Left colon (tissue), 2 donors: Measurements from ENCODE around the gene LIME1. TPM values are rescaled to one million over a fixed set of nuclear protein-coding genes. Genes with fewer than 3 reads are reported as not detected.
A peak's percentile ranks its signal among the peaks of the same experiment; 100 is the strongest.

Source experiments
- ATAC-seq: fragments of 200-7000 bp; cut with Tn5 transposase; one replicate; pipeline ENCODE4 v1.9.1; 2020; ENCODE audit warnings: mild to moderate bottlenecking, moderate library complexity
- DNase-seq, 2 donors: peaks; one replicate each; pipeline ENCODE4 v3.0.0-alpha.2; 2020
- intact Hi-C, 2 donors: fragments of 100-400 bp; cut with DNase I in 1 of 2; cut with micrococcal nuclease in 1 of 2; formaldehyde crosslinking; loops; one replicate each; pipeline versions ENCODE4 v1.11.2 to v1.14.0; 2022; cut with DNase I, micrococcal nuclease
- total RNA-seq, 2 donors: library from RNA; stranded (reverse); fragmentation: NEBNext Ultra II Directional; extraction: Animal tissue kit (Norgen Biotek cat#: 25700); gene quantifications; one replicate each; pipeline ENCODE4 v1.2.1, GENCODE V29; 2021
- donor health status: DM: no; HTN: no; CAD: no.
- donor health status: DM: yes; HTN: yes; CAD: no.

Gene LIME1
- total RNA-seq, 2 donors from 2014 or later = 11.1 to 13.4 TPM

DNA sequence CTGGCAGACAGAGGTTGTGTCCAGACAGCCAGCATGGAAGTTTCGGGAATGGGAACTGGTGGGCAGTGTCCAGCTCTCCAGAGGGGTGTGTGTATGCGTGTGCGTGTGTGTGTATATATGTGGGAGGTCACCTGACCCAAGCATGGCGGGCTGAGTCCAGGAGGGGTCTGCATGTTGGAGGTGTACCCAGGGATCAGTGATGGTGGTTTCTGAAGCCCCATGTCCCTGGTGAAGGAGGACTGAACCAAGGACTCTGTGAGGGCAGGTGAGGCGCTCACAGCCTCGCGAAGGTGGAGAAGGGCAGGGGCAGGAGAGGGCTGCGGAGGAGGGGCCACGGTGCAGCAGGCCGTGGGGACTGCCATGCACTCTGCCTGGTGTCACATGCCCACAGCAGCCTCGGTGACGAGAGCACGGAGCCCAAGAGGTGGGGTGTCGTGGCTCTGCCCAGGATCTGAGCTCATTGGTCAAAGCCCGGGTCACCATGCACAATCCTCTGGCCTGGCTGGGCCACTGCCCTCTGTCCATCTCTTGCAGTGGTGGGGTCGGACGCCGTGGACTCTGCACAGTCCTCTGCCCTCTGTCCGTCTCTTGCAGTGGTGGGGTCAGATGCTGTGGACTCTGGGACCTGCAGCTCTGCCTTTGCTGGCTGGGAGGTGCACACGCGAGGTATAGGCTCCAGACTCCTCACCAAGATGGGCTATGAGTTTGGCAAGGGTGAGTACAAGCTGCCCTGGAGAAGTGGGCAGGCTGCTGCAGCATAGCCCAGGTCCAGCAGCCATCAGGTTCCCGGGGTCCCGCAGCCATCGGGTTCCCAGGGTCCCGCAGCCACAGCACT is 2.1 kb upstream of the LIME1 start:
- DNase-seq = no peak
- intact Hi-C loops = no loop called here
- no peak for ATAC-seq

- ATAC-seq (no peak), DNase-seq (no peak)
- intact Hi-C loops = no loop called here
Observed at GRCh38 chr20:63734946-63735858, 1.3 kb upstream of the LIME1 start.

GRCh38 chr20:63736893-63737694 is 630 bp downstream of the LIME1 start:
- peak in 1 of 2 donors; percentile 50 for DNase-seq
- intact Hi-C loops = no loop called here
- peak; percentile 18 for ATAC-seq

DNA sequence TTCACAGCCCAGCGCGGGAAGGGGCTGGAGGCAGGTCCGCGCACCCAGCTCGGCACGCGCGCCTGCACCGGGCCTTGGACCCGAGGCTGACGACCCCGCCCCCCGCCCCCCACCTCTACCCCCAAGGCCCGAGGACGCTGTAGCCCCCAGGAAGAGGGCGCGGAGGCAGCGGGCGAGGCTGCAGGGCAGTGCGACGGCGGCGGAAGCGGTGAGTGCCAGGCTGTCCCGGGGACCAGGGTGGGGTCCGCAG is 1.2 kb downstream of the LIME1 start:
- no peak for DNase-seq
- ATAC-seq = no peak
- intact Hi-C loops = no loop called here

- DNase-seq = peak; percentile 60 to 62
- intact Hi-C loops = no loop called here
- peak; percentile 21 for ATAC-seq
Observed at GRCh38 chr20:63737945-63738686, 1.7 kb downstream of the LIME1 start.

GRCh38 chr20:63738687-63739129 is 2.2 kb downstream of the LIME1 start:
- DNase-seq (peak; percentile 80 to 82), ATAC-seq (peak; percentile 51)
- intact Hi-C loops = no loop called here

DNA sequence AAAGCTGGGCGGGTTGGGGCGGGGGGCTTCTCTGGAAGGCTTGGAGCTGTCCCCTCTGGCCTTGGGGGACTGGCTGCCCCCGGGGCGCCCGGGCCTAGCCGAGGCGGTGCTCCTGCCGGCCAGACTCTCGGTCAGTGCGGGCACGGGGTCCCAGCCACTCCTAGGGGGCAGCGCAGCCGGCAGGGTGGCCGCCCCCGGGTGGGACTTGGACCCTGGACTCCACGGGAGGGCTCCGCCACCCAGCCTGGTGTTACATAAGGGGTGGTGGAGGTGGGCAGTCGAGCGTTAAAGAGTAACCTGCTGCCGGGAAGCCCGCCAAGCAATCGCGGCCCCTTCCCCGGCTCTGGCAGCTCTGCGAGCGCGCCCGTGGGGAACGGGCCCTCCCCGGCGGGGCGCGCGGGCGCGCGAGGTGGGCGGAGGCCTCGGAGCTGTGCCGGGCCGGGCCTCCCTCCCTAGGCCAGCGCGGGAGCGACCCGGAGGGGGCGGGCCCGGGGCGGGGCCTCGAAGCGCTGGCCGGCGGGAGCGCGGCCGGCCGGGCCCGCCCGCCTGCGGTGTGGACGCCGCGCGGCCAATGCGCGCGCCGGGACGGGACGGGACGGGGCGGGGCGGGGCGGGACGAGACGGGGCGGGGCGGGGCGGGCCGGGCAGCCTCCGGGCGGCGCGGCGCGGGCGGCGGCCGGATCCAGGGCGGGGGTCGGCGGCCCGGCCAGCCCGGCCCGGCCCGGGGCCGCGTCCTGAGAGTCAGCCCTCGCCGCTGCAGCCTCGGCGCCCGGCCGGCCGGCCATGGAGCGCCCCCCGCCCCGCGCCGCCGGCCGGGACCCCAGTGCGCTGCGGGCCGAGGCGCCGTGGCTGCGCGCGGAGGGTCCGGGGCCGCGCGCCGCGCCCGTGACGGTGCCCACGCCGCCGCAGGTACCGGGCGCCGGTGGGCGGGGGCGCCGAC is 2.9 kb downstream of the LIME1 start, which contains the start of gene SLC2A4RG:
TSS of gene SLC2A4RG (plus strand) at position 647 of the 940 bp plus-strand sequence. CDS start at position 784, 137 bp downstream.
- ATAC-seq = peak; percentile 60
- DNase-seq = peak; percentile 75 to 84
- intact Hi-C loops = no loop called here

- ATAC-seq = peak; percentile 10
- intact Hi-C loops = no loop called here
- DNase-seq = peak in 1 of 2 donors; percentile 61
Observed at GRCh38 chr20:63740070-63740626, 3.7 kb downstream of the LIME1 start.

GRCh38 chr20:63740627-63741353 is 4.3 kb downstream of the LIME1 start:
- DNase-seq = peak; percentile 92
- intact Hi-C loops = no loop called here
- ATAC-seq = peak; percentile 59

DNA sequence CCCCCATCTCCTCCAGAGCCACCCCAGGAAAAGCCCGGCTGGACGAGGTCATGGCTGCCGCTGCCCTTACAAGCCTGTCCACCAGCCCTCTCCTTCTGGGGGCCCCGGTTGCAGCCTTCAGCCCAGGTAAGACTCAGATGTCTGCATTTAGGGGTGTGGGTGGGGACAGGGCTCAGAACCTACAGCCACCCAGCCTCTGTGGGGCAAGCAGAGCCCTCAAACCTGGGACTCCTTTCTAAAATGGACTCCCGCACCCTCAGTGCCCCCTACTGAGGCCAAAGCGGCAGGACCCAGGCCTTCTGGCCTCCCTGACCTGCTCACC is 4.9 kb downstream of the LIME1 start:
- DNase-seq (no peak), ATAC-seq (no peak)
- intact Hi-C loops = no loop called here

DNA sequence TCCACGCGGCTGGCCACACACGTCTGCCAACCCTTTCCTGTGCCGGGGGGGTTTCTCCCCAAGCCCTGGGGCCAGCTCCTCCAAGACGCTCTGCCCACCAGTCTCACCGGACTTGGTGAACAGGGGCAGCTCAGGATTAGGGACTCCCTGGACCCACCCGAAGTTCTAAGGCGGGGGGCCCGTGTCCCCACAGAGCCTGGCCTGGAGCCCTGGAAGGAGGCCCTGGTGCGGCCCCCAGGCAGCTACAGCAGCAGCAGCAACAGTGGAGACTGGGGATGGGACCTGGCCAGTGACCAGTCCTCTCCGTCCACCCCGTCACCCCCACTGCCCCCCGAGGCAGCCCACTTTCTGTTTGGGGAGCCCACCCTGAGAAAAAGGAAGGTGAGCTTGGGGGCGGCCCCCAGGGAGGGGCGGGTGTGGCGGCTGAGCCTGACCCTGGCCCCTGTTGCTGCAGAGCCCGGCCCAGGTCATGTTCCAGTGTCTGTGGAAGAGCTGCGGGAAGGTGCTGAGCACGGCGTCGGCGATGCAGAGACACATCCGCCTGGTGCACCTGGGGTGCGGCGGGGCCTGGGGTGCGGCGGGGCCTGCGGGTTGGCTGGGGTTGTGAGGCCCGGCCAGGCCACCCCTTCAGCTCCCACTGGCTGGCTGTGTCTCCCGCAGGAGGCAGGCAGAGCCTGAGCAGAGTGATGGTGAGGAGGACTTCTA is 5.4 kb downstream of the LIME1 start:
- ATAC-seq (no peak), DNase-seq (no peak)
- intact Hi-C loops = no loop called here

- DNase-seq = no peak
- ATAC-seq = no peak
- intact Hi-C loops = no loop called here
Observed at GRCh38 chr20:63742381-63743024, 6.0 kb downstream of the LIME1 start.

DNA sequence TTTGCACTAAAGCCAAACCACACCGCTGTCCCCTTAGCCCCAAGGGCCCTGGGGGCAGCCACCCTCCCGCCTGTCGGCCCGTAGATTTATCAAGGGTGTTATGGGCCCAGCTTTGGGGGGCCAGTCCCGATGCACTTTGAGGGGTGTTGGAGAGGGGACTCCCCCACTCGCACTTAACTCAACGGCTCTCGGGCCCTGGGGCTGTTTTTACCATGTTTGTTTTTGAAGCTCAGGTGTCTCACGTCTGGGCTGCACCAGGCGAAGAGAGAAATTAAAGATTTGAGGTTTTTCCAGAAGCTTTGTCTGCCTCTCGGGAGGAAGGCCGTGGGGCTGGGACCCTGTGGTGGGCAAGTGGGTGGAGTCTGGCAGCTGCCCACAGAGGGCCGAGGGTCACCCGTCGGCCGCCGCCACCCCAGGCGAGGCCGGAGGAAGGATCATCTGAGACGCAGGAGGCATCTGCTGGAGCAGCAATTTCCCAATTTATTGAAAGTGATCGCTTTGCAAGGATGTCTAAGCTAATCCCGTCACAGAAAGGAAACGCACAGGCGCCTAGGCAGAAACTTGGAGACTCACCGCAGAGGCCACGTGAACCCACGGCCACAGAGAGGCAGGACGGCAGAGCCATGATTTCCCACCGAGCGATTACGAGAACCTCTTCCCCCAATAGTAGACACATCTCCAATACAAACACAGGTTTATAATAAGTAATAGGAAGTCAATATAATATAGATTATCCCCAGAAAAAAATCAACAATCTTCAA is 6.9 kb downstream of the LIME1 start:
- ATAC-seq (no peak), DNase-seq (no peak)
- intact Hi-C loops = no loop called here

GRCh38 chr20:63744158-63744557 is 7.7 kb downstream of the LIME1 start:
- no peak for DNase-seq
- intact Hi-C loops = no loop called here
- ATAC-seq = no peak
